Mesothelial cell of epicardium (in vitro differentiated cells): ENCODE measurements around the gene SAFB2. TPM values are rescaled to one million over a fixed set of nuclear protein-coding genes. Genes with fewer than 3 reads are reported as not detected.

Source experiments
- DNase-seq, 2 experiments: peaks; one replicate each; pipeline ENCODE4 v3.0.0; 2021; ENCODE audit warnings: low spot score in 2 of 2; ENCODE audit not compliant: unreplicated experiment in 2 of 2
- H3K27ac Mint-ChIP-seq: 2 replicates; pipeline ENCODE4 v1.8.0; 2021; ENCODE audit warnings: mixed read lengths
- H3K27me3 Mint-ChIP-seq: 2 replicates; pipeline ENCODE4 v1.8.0; 2021; ENCODE audit warnings: low read depth, mixed read lengths
- H3K36me3 Mint-ChIP-seq: 2 replicates; pipeline ENCODE4 v1.8.0; 2021; ENCODE audit warnings: mixed read lengths
- H3K4me1 Mint-ChIP-seq: 2 replicates; pipeline ENCODE4 v1.8.0; 2021; ENCODE audit warnings: mixed read lengths
- H3K4me3 Mint-ChIP-seq: 2 replicates; pipeline ENCODE4 v1.8.0; 2021; ENCODE audit warnings: mild to moderate bottlenecking, moderate library complexity, mixed read lengths
- H3K9me3 Mint-ChIP-seq: 2 replicates; pipeline ENCODE4 v1.8.0; 2021; ENCODE audit warnings: mixed read lengths
- total RNA-seq: library from RNA; stranded (reverse); gene quantifications from 3 replicates; pipeline ENCODE4 v1.2.1, GENCODE V29; 2021
- TF ChIP-seq, protein P1 (sequence below): fragments of 200-600 bp; sonication (generic); IDR thresholded peaks from one replicate; pipeline ENCODE4 v1.5.0; 2021; ENCODE audit warnings: antibody characterized with exemption; ENCODE audit not compliant: unreplicated experiment

SAFB2 gene
- total RNA-seq, 1 donor from 2014 or later: 78.4 TPM

DNA sequence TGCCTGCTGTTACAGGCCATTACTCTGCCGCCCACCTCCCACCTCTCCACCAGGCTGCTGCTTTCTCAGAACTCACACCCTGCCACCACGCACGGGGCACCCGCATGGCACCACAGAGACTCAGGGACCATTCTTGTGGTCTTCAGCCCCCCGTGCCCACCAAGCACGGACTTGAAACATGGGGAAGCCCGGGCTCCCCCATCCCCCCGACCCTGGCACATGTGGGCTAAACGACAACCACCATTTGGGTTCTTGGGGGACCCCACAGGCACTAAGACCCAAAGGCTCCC is 31.8 kb downstream of the SAFB2 start:
- Mint-ChIP-seq H3K9me3 (no peaks in the 10 kb centered on the region), H3K27me3 (no peaks in the 10 kb centered on the region), H3K4me3 (no peak overlapping the region), H3K27ac (no peak overlapping the region), H3K4me1 (peaks cover 5% of the 10 kb centered on the region), H3K36me3 (peaks cover 45% of the 10 kb centered on the region)
- DNase-seq: no peak
- TF ChIP-seq, protein P1, sequence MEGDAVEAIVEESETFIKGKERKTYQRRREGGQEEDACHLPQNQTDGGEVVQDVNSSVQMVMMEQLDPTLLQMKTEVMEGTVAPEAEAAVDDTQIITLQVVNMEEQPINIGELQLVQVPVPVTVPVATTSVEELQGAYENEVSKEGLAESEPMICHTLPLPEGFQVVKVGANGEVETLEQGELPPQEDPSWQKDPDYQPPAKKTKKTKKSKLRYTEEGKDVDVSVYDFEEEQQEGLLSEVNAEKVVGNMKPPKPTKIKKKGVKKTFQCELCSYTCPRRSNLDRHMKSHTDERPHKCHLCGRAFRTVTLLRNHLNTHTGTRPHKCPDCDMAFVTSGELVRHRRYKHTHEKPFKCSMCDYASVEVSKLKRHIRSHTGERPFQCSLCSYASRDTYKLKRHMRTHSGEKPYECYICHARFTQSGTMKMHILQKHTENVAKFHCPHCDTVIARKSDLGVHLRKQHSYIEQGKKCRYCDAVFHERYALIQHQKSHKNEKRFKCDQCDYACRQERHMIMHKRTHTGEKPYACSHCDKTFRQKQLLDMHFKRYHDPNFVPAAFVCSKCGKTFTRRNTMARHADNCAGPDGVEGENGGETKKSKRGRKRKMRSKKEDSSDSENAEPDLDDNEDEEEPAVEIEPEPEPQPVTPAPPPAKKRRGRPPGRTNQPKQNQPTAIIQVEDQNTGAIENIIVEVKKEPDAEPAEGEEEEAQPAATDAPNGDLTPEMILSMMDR: no peak

DNA sequence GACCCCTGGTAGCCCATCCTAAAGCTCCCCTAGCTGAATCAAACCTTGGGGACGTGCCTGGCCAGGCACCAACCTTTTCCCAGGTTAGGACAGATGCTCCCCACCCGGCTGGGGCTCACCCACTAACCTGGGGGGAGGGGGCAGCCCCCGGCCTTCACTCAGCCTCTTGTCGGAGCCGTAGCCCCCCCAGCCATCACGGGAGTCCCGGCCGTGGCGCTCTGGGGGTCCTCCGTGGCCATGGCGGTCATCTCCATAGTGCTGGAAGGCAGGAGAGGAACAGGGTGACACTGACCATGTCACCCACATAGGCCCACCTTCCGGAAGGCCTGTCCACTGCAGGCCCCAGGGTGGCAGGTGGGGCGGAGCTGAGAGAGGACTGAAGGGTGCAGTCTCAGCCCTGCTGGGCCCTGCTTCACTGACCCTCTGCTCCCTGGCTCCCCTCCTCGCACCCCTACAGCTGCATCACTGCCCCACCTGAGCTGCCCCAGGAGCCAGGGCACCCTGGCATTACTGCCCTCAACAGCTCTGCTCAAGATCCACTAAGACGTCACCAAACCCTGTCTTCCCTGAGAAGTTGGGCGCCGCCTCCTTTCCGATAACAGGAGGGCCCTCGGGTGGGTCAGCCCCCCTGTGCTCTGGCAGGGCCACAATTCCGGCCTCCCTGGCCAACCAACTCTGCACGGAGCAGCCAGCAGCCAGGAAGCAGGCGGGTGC is 32.3 kb downstream of the SAFB2 start:
- Mint-ChIP-seq H3K9me3 (no peaks in the 10 kb centered on the region), H3K4me3 (no peak overlapping the region), H3K36me3 (peaks cover 42% of the 10 kb centered on the region), H3K4me1 (peaks cover 9% of the 10 kb centered on the region), H3K27ac (no peak overlapping the region), H3K27me3 (no peaks in the 10 kb centered on the region)
- TF ChIP-seq, protein P1: no peak
- no peak for DNase-seq

DNA sequence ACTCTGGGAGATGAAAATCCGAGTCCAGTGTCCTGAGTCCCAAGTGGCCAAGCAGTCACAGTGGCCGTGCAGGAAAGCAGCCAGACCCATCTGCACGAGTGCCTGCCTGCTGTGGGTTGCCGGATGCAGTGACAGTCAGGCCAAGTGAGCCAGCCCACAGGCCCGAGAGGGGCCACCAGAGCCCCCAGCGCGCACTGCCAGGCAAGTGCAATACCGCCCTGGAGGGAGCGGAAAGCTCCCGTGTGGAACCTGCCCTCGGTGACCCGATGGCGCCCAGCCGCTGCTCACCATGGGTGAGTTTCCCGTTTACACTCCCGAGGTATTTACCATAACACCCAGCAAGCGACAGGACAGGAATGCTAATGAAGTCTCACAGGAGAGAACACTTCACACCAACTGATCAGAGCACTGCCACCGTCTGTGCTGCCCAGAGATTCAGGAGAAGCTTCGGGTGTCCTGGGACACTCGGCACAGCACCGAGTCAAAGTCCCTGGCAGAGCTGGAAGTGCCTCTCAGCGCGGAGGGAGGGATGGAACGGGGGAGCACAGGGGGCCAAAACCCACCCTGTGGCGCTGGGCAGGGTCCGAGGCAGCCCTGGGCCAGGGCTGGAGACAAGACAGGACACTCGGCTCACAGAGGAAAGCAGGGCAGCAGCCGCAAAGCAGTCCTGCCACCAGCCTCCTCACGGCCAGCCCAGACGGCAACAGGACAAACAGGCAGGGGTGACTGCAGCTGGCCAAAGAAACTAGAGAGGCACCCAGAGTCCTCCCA is 33.5 kb downstream of the SAFB2 start:
- DNase-seq: no peak
- TF ChIP-seq, protein P1: no peak
- Mint-ChIP-seq H3K4me3 (no peak overlapping the region), H3K27ac (no peak overlapping the region), H3K36me3 (peaks cover 36% of the 10 kb centered on the region), H3K27me3 (no peaks in the 10 kb centered on the region), H3K4me1 (peaks cover 9% of the 10 kb centered on the region), H3K9me3 (no peaks in the 10 kb centered on the region)

DNA sequence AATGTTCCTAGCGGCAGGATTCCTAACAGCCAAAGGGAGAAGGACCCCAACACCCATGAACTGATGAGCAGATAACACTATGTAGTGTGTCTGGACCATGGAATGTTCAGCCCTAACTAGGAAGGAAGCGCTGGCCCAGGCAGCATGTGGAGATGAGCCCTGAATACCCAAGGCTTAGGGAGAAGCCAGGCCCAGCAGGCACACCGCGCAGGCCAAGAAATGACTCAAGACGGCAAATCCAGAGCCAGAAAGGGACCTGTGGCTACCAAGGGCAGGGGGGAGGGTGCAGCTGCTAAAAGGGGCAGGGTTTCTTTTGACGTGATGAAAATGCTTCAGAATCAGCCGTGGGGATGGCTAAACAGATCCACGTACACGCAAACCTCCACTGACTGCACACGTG is 34.1 kb downstream of the SAFB2 start:
- Mint-ChIP-seq H3K9me3 (no peaks in the 10 kb centered on the region), H3K27ac (no peak overlapping the region), H3K36me3 (peaks cover 34% of the 10 kb centered on the region), H3K4me3 (no peak overlapping the region), H3K27me3 (no peaks in the 10 kb centered on the region), H3K4me1 (peaks cover 9% of the 10 kb centered on the region)
- DNase-seq: no peak
- TF ChIP-seq, protein P1: no peak

DNA sequence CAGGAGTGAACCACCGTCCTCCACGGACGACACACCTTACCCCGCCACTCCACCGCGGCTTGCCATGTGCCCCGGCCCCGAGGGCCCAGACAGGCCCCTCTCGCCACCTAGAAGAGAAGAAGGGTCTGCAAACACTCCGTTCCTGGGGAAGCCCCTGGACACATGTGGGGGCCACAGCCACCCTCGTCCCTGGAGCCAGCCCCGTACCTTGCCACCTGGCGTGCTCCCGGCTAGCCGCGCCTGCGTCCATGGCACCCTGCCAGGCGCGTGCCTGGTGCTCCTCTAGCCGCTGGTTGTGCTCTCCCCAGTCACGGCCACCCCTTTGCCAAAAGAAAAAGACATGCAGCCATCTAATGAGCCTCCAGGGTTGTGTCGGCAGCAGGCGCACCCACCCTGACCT is 34.9 kb downstream of the SAFB2 start:
- TF ChIP-seq, protein P1: no peak
- peaks cover 9% of the 10 kb centered on the region for H3K4me1 Mint-ChIP-seq
- no peaks in the 10 kb centered on the region for H3K9me3 Mint-ChIP-seq
- no peak for DNase-seq
- H3K27ac Mint-ChIP-seq: no peak overlapping the region
- peaks cover 27% of the 10 kb centered on the region for H3K36me3 Mint-ChIP-seq
- no peaks in the 10 kb centered on the region for H3K27me3 Mint-ChIP-seq
- H3K4me3 Mint-ChIP-seq: no peak overlapping the region
